H9 (cell line): ENCODE measurements around the gene THBS2. TPM values are rescaled to one million over a fixed set of nuclear protein-coding genes. Genes with fewer than 3 reads are reported as not detected.

Experiments used
- DNase-seq: peaks from one replicate; pipeline ENCODE4 v3.0.0-alpha.2; 2017
- H2AFZ ChIP-seq: one replicate; pipeline ENCODE4 v1.6.1; 2013; ENCODE audit warnings: mild to moderate bottlenecking, low read length, control low read depth, moderate library complexity
- H2AK5ac ChIP-seq: 2 replicates; pipeline ENCODE4 v1.6.1; 2013; ENCODE audit warnings: low read length, control low read depth, mixed read lengths; ENCODE audit not compliant: insufficient read length
- H2BK120ac ChIP-seq: one replicate; pipeline ENCODE4 v1.6.1; 2013; ENCODE audit warnings: low read depth, mild to moderate bottlenecking, low read length, control low read depth, inconsistent platforms; ENCODE audit not compliant: poor library complexity, severe bottlenecking
- H2BK12ac ChIP-seq: 2 replicates; pipeline ENCODE4 v1.6.1; 2013; ENCODE audit warnings: low read length, control low read depth, mixed read lengths, low read depth; ENCODE audit not compliant: insufficient read length
- H2BK15ac ChIP-seq: 2 replicates; pipeline ENCODE4 v1.6.1; 2013; ENCODE audit warnings: low read depth, low read length, control low read depth
- H2BK20ac ChIP-seq: one replicate; pipeline ENCODE4 v1.6.1; 2013; ENCODE audit warnings: low read depth, mild to moderate bottlenecking, low read length, control low read depth, inconsistent platforms; ENCODE audit not compliant: poor library complexity, severe bottlenecking
- H2BK5ac ChIP-seq: 2 replicates; pipeline ENCODE4 v1.6.1; 2013; ENCODE audit warnings: low read length, control low read depth, mixed read lengths; ENCODE audit not compliant: insufficient read length
- H3K14ac ChIP-seq: 2 replicates; pipeline ENCODE4 v1.6.1; 2013; ENCODE audit warnings: low read length, control low read depth; ENCODE audit not compliant: insufficient read depth
- H3K18ac ChIP-seq: 2 replicates; pipeline ENCODE4 v1.6.1; 2013; ENCODE audit warnings: low read depth, mild to moderate bottlenecking, mixed read lengths, low read length, control low read depth; ENCODE audit not compliant: insufficient read length
- H3K23ac ChIP-seq: 2 replicates; pipeline ENCODE4 v1.6.1; 2013; ENCODE audit warnings: low read length, control low read depth, mixed read lengths, low read depth; ENCODE audit not compliant: insufficient read length
- H3K23me2 ChIP-seq: 2 replicates; pipeline ENCODE4 v1.6.1; 2013; ENCODE audit warnings: low read depth, mild to moderate bottlenecking, mixed read lengths, low read length, control low read depth; ENCODE audit not compliant: insufficient read length, poor library complexity, severe bottlenecking
- H3K27ac ChIP-seq: 2 replicates; pipeline ENCODE4 v1.5.1; 2013; ENCODE audit warnings: low read length, control low read depth, mixed read lengths, low read depth; ENCODE audit not compliant: insufficient read length
- H3K27me3 ChIP-seq: 2 replicates; pipeline ENCODE4 v1.6.1; 2013; ENCODE audit warnings: low read length, control low read depth, inconsistent platforms; ENCODE audit not compliant: insufficient read depth
- H3K4ac ChIP-seq: 2 replicates; pipeline ENCODE4 v1.6.1; 2013; ENCODE audit warnings: low read depth, mild to moderate bottlenecking, control low read depth, inconsistent platforms, low read length, moderate library complexity
- H3K4me1 ChIP-seq: 2 replicates; pipeline ENCODE4 v1.6.1; 2013; ENCODE audit warnings: low read length, control low read depth, inconsistent platforms; ENCODE audit not compliant: insufficient read depth
- H3K4me2 ChIP-seq: 2 replicates; pipeline ENCODE4 v1.6.1; 2013; ENCODE audit warnings: low read length, control low read depth, mixed read lengths; ENCODE audit not compliant: insufficient read length, insufficient read depth
- H3K56ac ChIP-seq: 2 replicates; pipeline ENCODE4 v1.6.1; 2013; ENCODE audit warnings: low read depth, mild to moderate bottlenecking, mixed read lengths, low read length, control low read depth; ENCODE audit not compliant: insufficient read length
- H3K79me1 ChIP-seq: 2 replicates; pipeline ENCODE4 v1.6.1; 2013; ENCODE audit warnings: low read depth, mild to moderate bottlenecking, moderate library complexity, low read length, control low read depth, inconsistent platforms; ENCODE audit not compliant: insufficient read depth, poor library complexity, severe bottlenecking
- H3K79me2 ChIP-seq: 2 replicates; pipeline ENCODE4 v1.6.1; 2013; ENCODE audit warnings: low read length, control low read depth, inconsistent platforms; ENCODE audit not compliant: insufficient read depth
- H3K9ac ChIP-seq: 2 replicates; pipeline ENCODE4 v1.6.1; 2013; ENCODE audit warnings: low read length, control low read depth, mixed read lengths; ENCODE audit not compliant: insufficient read length; ENCODE audit errors: extremely low read depth
- H3K9me3 ChIP-seq: one replicate; pipeline ENCODE4 v1.6.1; 2013; ENCODE audit warnings: low read depth, low read length, inconsistent platforms; ENCODE audit not compliant: control insufficient read depth
- H3T11ph ChIP-seq: one replicate; pipeline ENCODE4 v1.6.1; 2013; ENCODE audit warnings: mild to moderate bottlenecking, low read length, control low read depth, inconsistent platforms
- H4K20me1 ChIP-seq: one replicate; pipeline ENCODE4 v1.6.1; 2013; ENCODE audit not compliant: control insufficient read depth, insufficient read length, insufficient read depth
- H4K5ac ChIP-seq: 2 replicates; pipeline ENCODE4 v1.6.1; 2013; ENCODE audit warnings: low read depth, mild to moderate bottlenecking, mixed read lengths, low read length, control low read depth; ENCODE audit not compliant: insufficient read length
- H4K8ac ChIP-seq: replicated peaks from 2 replicates; pipeline ENCODE4 v1.6.1; 2013; ENCODE audit warnings: low read length, control low read depth, mixed read lengths, low read depth; ENCODE audit not compliant: insufficient read length
- H4K91ac ChIP-seq: 2 replicates; pipeline ENCODE4 v1.6.1; 2013; ENCODE audit warnings: low read depth, mild to moderate bottlenecking, moderate library complexity, mixed read lengths, low read length, control low read depth; ENCODE audit not compliant: insufficient read length
- H3K27ac Mint-ChIP-seq, 3 experiments: 2 replicates in 2 of 3; 3 replicates in 1 of 3; pipeline ENCODE4 v1.8.0; 2020 to 2021; ENCODE audit warnings: mixed read lengths in 3 of 3, mild to moderate bottlenecking in 1 of 3, moderate library complexity in 1 of 3
- H3K27me3 Mint-ChIP-seq: 2 replicates; pipeline ENCODE4 v1.8.0; 2021; ENCODE audit warnings: low read depth, mild to moderate bottlenecking, moderate library complexity, mixed read lengths
- H3K36me3 Mint-ChIP-seq, 3 experiments: 2 replicates in 2 of 3; 3 replicates in 1 of 3; pipeline ENCODE4 v1.8.0; 2020 to 2021; ENCODE audit warnings: low read depth in 3 of 3, mixed read lengths in 3 of 3; ENCODE audit not compliant: insufficient read depth in 1 of 3
- H3K4me1 Mint-ChIP-seq, 2 experiments: 2 replicates each; pipeline ENCODE4 v1.8.0; 2020; ENCODE audit warnings: mixed read lengths in 2 of 2
- H3K4me3 Mint-ChIP-seq, 2 experiments: 2 replicates in 1 of 2; 3 replicates in 1 of 2; pipeline ENCODE4 v1.8.0; 2020 to 2021; ENCODE audit warnings: mild to moderate bottlenecking in 2 of 2, mixed read lengths in 2 of 2, moderate library complexity in 1 of 2
- H3K9me3 Mint-ChIP-seq, 2 experiments: 2 replicates in 1 of 2; 3 replicates in 1 of 2; pipeline ENCODE4 v1.8.0; 2020; ENCODE audit warnings: mild to moderate bottlenecking in 2 of 2, mixed read lengths in 2 of 2, moderate library complexity in 1 of 2
- WGBS: extraction: QIAGEN DNeasy Blood & Tissue Kit; methylation state at CpG from one replicate; pipeline ENCODE4 v1.1.7; 2013; ENCODE audit warnings: missing lambda C conversion rate, low lambda C conversion rate, mixed read lengths; ENCODE audit not compliant: insufficient read length; ENCODE audit errors: extremely low coverage; 5-methylcytosine and 5-hydroxymethylcytosine counted together
- total RNA-seq: library from RNA; stranded (reverse); gene quantifications from 2 replicates; pipeline ENCODE4 v1.2.1, GENCODE V29; 2021
- TF ChIP-seq, protein P1 (sequence below): fragments of 200-600 bp; sonication (generic); conservative IDR thresholded peaks from 3 replicates; pipeline ENCODE4 v1.8.0; 2021; ENCODE audit warnings: antibody characterized with exemption, mild to moderate bottlenecking

Gene THBS2
- total RNA-seq, 1 experiment from 2014 or later, result 14.7 TPM

- H3K9me3 ChIP-seq, result no peaks in the 10 kb centered on the region
- H3K4me1 ChIP-seq, result no peaks in the 10 kb centered on the region
- no CpG with 5 or more reads among the region's 24 CpGs for WGBS
- no peak overlapping the region for H3K9ac ChIP-seq
- DNase-seq, result no peak
- H2BK15ac ChIP-seq, result no peak overlapping the region
- no peak overlapping the region for H2AFZ ChIP-seq
- H3K23ac ChIP-seq, result no peak overlapping the region
- H3K9me3 Mint-ChIP-seq, result peaks cover 4 to 18% of the 10 kb centered on the region in 2 experiments; a peak in 4 of 5 replicates
- no peaks in the 10 kb centered on the region for H3K23me2 ChIP-seq
- H3K27me3 ChIP-seq, result no peaks in the 10 kb centered on the region
- no peak overlapping the region for H4K8ac ChIP-seq
- H3K4me2 ChIP-seq, result no peak overlapping the region
- no peak overlapping the region for H3K56ac ChIP-seq
- no peaks in the 10 kb centered on the region for H3K27me3 Mint-ChIP-seq
- H3K4ac ChIP-seq, result no peak overlapping the region
- no peak overlapping the region for H4K5ac ChIP-seq
- H3K79me1 ChIP-seq, result no peaks in the 10 kb centered on the region
- no peak overlapping the region for H3K14ac ChIP-seq
- H3K27ac ChIP-seq, result no peak overlapping the region
- H3K36me3 Mint-ChIP-seq, result peaks cover 61 to 80% (median 71%) of the 10 kb centered on the region in 3 experiments
- no peak overlapping the region for H2AK5ac ChIP-seq
- H3K18ac ChIP-seq, result no peak overlapping the region
- no peak overlapping the region for H2BK120ac ChIP-seq
- H3K4me1 Mint-ChIP-seq, result no peaks in the 10 kb centered on the region
- no peak overlapping the region for H3T11ph ChIP-seq
- no peak overlapping the region for H2BK12ac ChIP-seq
- H2BK5ac ChIP-seq, result no peak overlapping the region
- no peak overlapping the region for H3K4me3 Mint-ChIP-seq
- no peaks in the 10 kb centered on the region for H4K20me1 ChIP-seq
- H2BK20ac ChIP-seq, result no peak overlapping the region
- no peaks in the 10 kb centered on the region for H3K79me2 ChIP-seq
- TF ChIP-seq, protein P1, sequence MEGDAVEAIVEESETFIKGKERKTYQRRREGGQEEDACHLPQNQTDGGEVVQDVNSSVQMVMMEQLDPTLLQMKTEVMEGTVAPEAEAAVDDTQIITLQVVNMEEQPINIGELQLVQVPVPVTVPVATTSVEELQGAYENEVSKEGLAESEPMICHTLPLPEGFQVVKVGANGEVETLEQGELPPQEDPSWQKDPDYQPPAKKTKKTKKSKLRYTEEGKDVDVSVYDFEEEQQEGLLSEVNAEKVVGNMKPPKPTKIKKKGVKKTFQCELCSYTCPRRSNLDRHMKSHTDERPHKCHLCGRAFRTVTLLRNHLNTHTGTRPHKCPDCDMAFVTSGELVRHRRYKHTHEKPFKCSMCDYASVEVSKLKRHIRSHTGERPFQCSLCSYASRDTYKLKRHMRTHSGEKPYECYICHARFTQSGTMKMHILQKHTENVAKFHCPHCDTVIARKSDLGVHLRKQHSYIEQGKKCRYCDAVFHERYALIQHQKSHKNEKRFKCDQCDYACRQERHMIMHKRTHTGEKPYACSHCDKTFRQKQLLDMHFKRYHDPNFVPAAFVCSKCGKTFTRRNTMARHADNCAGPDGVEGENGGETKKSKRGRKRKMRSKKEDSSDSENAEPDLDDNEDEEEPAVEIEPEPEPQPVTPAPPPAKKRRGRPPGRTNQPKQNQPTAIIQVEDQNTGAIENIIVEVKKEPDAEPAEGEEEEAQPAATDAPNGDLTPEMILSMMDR, result no peak
- no peak overlapping the region for H3K27ac Mint-ChIP-seq
- no peak overlapping the region for H4K91ac ChIP-seq
Measured at GRCh38 chr6:169222126-169222525, 31.5 kb downstream of the THBS2 start.
